ENCODE data around the gene FAM193B. TPM values are rescaled to one million over a fixed set of nuclear protein-coding genes. Genes with fewer than 3 reads are reported as not detected.
A peak's percentile ranks its signal among the peaks of the same experiment; 100 is the strongest.

Gene FAM193B
- total and polyA plus RNA-seq, 10 donors, result 86.9 to 364 (median 134) TPM

DNA sequence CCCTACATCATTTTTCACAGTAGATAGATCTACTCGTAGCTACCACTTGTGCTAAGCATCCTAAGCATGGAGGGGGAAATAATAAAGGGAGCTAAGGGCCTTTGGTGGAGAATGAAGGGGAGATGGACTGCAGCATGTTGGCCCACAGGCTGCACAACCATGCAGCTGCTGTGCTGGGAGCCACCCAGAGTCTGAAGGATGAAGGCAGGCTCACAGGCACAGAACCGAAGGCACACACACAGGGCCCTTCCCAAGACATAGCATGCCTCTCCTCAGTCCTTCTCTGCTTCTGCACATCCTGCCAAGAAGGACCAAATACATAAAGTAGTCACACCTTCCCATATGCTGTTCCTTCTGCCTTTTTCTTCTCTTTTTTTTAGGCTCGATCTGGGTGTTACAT, 6.6 kb downstream of the FAM193B start:
- no peak overlapping the region for H3K4me3 ChIP-seq
- TF ChIP-seq POLR2AphosphoS5 (IDR thresholded peaks at IDR 0.05) (no peak), POLR2A (IDR thresholded peaks at IDR 0.05) (no peak)
- TF ChIP-seq, protein P1, sequence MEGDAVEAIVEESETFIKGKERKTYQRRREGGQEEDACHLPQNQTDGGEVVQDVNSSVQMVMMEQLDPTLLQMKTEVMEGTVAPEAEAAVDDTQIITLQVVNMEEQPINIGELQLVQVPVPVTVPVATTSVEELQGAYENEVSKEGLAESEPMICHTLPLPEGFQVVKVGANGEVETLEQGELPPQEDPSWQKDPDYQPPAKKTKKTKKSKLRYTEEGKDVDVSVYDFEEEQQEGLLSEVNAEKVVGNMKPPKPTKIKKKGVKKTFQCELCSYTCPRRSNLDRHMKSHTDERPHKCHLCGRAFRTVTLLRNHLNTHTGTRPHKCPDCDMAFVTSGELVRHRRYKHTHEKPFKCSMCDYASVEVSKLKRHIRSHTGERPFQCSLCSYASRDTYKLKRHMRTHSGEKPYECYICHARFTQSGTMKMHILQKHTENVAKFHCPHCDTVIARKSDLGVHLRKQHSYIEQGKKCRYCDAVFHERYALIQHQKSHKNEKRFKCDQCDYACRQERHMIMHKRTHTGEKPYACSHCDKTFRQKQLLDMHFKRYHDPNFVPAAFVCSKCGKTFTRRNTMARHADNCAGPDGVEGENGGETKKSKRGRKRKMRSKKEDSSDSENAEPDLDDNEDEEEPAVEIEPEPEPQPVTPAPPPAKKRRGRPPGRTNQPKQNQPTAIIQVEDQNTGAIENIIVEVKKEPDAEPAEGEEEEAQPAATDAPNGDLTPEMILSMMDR (IDR thresholded peaks at IDR 0.05 in 8 of 11, conservative IDR thresholded peaks at IDR 0.05 in 3 of 11), result no peak
- peaks cover 14 to 94% (median 54%) of the 10 kb centered on the region in 6 donors for H3K4me1 ChIP-seq
- peaks cover 0 to 45% (median 6%) of the 10 kb centered on the region in 6 donors for H3K36me3 ChIP-seq
- intact Hi-C loops (cut with DNase I; ENCODE audit: low total_unique reads), result no loop called here
- no peaks in the 10 kb centered on the region for H3K9me3 ChIP-seq
- peak; percentile 12 for DNase-seq
- WGBS, 5 donors, result 63 to 86% (median 71%) methylated on average over 3 of the region's 3 CpGs
- peak overlapping the region in 4 of 8 donors; percentile 2 to 37 (median 16) for H3K27ac ChIP-seq
- no peaks in the 10 kb centered on the region for H3K27me3 ChIP-seq (replicated peaks in 1 of 7)

DNA sequence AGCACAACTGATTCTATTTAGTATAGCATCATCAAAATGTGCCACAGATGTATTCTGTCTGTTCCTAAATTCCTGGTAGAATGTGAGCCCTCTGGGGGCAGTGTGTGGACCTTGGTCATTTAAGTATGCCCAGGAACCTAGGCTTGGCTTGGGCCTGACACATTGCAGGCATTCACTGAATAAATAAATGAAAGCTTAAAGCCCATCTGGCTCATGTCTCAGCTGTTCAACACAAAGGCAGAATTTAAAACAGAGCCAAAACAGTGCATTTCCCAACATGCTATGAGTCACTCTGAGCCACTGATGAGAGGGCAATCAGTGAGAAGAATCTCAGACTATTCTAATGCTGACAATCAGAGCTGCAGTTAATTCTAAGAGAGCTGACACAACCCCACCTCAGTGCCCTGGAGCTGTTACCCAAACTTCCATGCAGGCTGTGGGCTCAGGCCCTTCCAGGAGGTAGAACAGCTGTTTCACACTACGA, 8.1 kb downstream of the FAM193B start:
- no peak for DNase-seq
- H3K4me1 ChIP-seq, result peaks cover 10 to 92% (median 44%) of the 10 kb centered on the region in 6 donors
- TF ChIP-seq POLR2A (IDR thresholded peaks at IDR 0.05) (no peak), POLR2AphosphoS5 (IDR thresholded peaks at IDR 0.05) (peak in 1 of 3 donors; percentile 56)
- TF ChIP-seq, protein P1 (IDR thresholded peaks at IDR 0.05 in 8 of 11, conservative IDR thresholded peaks at IDR 0.05 in 3 of 11), result no peak
- H3K9me3 ChIP-seq, result no peaks in the 10 kb centered on the region
- WGBS, 5 donors, result 55 to 100% (median 75%) methylated on average over 1 of the region's 1 CpG
- peaks cover 0 to 42% (median 6%) of the 10 kb centered on the region in 6 donors for H3K36me3 ChIP-seq
- H3K27me3 ChIP-seq (replicated peaks in 1 of 7), result no peaks in the 10 kb centered on the region
- H3K4me3 ChIP-seq, result no peak overlapping the region
- peak overlapping the region; percentile 14 to 82 (median 67) for H3K27ac ChIP-seq
- intact Hi-C loops (cut with DNase I; ENCODE audit: low total_unique reads), result no loop called here

DNA sequence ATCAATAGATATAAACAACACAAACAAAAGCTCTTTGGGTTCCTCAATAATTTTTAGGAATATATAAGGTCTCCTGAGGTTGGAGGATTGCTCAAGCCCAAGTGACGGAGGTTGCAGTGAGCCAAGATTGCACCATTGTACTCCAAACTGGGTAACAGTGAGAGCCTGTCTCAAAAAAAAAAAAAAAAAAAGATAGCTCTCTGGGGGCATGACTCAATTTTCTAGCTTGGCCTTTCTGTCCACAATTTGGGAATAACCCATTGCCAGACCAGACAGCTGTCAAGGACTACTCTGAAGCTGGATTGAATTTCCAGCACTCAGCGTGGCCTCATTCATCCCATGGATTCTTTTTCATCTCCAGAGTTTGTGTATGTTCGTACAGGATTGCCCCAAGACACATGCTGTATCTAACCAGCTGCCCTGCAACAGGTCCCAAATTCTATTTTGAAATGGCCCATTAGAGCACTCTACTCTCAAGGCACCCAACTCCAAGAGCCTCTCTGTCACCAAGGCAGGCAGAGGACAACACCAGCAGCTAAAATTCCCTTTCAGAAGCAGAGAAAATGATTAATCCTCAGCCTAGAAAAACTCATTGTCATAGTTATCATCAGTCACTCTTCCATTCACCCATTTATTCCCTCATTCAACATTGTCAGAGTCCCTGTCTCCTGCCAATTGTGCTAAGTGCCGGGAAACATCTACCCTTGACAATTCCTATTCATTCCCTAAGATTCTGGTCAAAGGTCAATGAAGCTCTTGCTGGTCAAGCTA, 8.7 kb downstream of the FAM193B start:
- H3K27ac ChIP-seq, result peak overlapping the region; percentile 14 to 82 (median 67)
- peaks cover 10 to 93% (median 44%) of the 10 kb centered on the region in 6 donors for H3K4me1 ChIP-seq
- no peak for DNase-seq
- H3K27me3 ChIP-seq (replicated peaks in 1 of 7), result no peaks in the 10 kb centered on the region
- TF ChIP-seq, protein P1 (IDR thresholded peaks at IDR 0.05 in 8 of 11, conservative IDR thresholded peaks at IDR 0.05 in 3 of 11), result no peak
- TF ChIP-seq POLR2AphosphoS5 (IDR thresholded peaks at IDR 0.05) (peak in 1 of 3 donors; percentile 28), POLR2A (IDR thresholded peaks at IDR 0.05) (no peak)
- H3K4me3 ChIP-seq, result no peak overlapping the region
- H3K36me3 ChIP-seq, result peaks cover 0 to 38% (median 4%) of the 10 kb centered on the region in 6 donors
- 63 to 86% (median 73%) methylated on average over 4 of the region's 4 CpGs for WGBS, 5 donors
- H3K9me3 ChIP-seq, result no peaks in the 10 kb centered on the region
- intact Hi-C loops (cut with DNase I; ENCODE audit: low total_unique reads), result no loop called here

GRCh38 chr5:177542816-177543465, 11.4 kb downstream of the FAM193B start:
- Histone ChIP-seq H3K9me3 (no peaks in the 10 kb centered on the region), H3K27ac (peak overlapping the region in 1 of 8 donors; percentile 0), H3K36me3 (peaks cover 0 to 46% (median 12%) of the 10 kb centered on the region in 6 donors), H3K4me1 (peaks cover 10 to 95% (median 44%) of the 10 kb centered on the region in 6 donors), H3K27me3 (replicated peaks in 1 of 7) (no peaks in the 10 kb centered on the region), H3K4me3 (no peak overlapping the region)
- no peak for TF ChIP-seq POLR2AphosphoS5 (IDR thresholded peaks at IDR 0.05)
- TF ChIP-seq POLR2A (IDR thresholded peaks at IDR 0.05), result no peak
- TF ChIP-seq, protein P1 (IDR thresholded peaks at IDR 0.05 in 8 of 11, conservative IDR thresholded peaks at IDR 0.05 in 3 of 11), result no peak
- 95 to 99% (median 97%) methylated on average over 4 of the region's 4 CpGs for WGBS, 5 donors
- intact Hi-C loops (cut with DNase I; ENCODE audit: low total_unique reads), result no loop called here
- no peak for DNase-seq
